Sciatic nerve (tissue), 2 donors: Measurements from ENCODE around the gene ARMC9. TPM values are rescaled to one million over a fixed set of nuclear protein-coding genes. Genes with fewer than 3 reads are reported as not detected.
A peak's percentile ranks its signal among the peaks of the same experiment; 100 is the strongest.
"Not testable (repeated sequence)": the region's sequence is repeated elsewhere in the genome, so short reads cannot be mapped to it uniquely, and the experiment has no call there.

Source experiments
- ATAC-seq: fragments of 200-7000 bp; cut with Tn5 transposase; one replicate; pipeline ENCODE4 v1.9.1; 2020; ENCODE audit warnings: mild to moderate bottlenecking, moderate library complexity
- DNase-seq: peaks from one replicate; pipeline ENCODE4 v3.0.0-alpha.2; 2020; ENCODE audit warnings: low spot score
- intact Hi-C: fragments of 100-400 bp; cut with DNase I; formaldehyde crosslinking; loops from one replicate; pipeline ENCODE4 v1.14.2; 2022
- total RNA-seq: library from RNA; stranded (reverse); fragmentation: NEBNext Ultra II Directional; extraction: Animal tissue kit (Norgen Biotek cat#: 25700); gene quantifications from one replicate; pipeline ENCODE4 v1.2.1, GENCODE V29; 2021
- donor health status: DM: no; HTN: no; CAD: no.
- donor health status: DM: no; HTN: no; CAD: no.

ARMC9 gene
- total RNA-seq, 1 donor from 2014 or later = 15.4 TPM

DNA sequence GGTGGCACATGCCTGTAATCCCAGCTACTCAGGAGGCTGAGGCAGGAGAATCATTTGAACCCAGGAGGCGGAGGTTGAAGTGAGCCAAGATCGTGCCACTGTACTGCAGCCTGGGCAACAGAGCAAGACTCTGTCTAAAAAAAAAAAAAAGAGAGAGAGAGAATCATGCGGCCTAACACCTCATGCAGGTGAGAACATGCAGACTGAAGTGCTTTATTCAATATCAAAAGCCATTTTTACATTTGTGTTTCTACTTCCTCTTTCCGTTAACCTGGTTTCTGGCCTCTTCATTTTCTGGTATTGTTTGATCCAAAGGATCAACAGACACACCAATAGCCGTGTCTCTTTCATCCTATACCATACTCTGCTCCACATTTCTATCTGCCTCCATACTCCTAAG is 19.6 kb upstream of the ARMC9 start:
- DNase-seq, ATAC-seq, intact Hi-C loops: not testable (repeated sequence)

DNA sequence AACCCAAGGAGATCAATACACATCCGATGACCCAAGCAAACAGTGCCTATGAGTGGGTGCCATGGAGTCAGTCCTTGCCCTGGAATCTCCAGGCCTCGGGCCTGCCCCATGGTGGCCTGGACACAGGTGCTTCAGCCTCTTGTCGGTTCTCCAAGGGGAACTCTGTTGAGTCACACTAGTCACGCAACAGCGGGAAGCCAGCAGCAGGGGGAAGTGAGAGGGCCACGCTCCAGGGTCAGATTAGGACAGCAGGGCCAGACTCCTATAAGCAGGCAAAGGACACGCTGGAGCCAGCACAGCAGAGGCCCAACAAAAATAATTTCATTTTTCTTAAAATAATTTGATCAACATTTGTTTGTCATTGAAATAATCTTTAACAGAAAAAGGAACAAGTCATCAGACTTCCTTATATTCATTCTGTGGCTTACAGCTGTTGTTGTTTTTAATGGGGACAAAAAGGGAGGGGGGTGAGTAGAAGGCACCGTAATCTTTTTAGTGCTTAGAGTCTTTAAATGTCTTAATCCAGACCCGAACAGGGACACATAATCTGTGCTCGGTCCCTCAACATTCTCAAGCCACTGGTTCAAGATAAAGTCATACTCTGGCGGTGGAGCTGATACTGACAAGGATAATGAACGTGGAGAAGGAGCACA is 16.4 kb upstream of the ARMC9 start:
- ATAC-seq = peak; percentile 79
- no peak for DNase-seq
- intact Hi-C loops = no loop called here

DNA sequence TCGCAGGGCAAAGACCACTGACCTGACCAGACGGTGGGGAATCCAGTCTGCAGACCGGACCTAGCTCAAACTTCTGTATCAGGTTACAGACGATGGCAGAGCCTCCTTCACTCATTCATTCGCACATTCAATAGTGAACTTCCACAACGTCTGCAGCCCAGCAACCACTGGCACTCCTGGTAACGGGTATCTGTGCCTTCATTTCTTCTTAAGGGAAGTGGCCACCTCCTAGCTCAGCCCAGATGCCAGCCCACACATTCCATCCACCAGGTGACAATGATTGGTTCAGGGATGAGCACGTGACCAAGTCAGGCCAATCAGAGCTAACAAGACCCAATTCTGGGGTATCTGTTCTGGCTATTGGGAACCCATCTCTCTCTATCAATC is 15.9 kb upstream of the ARMC9 start:
- no peak for DNase-seq

DNA sequence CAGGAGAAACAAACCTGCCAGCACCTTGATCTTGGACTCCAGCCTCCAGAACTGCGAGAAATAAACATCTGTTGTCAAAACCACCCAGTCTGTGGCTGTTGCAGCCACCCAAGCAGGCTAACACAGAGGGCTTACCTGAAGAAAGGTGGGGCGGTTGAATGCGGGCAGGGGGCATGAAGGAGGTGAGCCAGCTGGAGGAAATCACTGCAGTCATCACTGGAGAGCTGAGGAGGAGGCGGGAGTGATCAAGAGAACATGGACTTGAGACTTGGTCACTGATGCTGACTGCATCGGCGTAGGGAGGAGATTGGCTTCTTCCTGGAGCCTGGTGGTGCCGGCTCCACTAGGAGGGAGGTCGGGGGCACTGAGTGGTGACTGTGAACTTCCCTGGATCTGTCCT is 14.6 kb upstream of the ARMC9 start:
- ATAC-seq (no peak), DNase-seq (no peak)
- intact Hi-C loops = no loop called here

More for the DNA sequence above, 15.9 kb upstream of the ARMC9 start:
- no peak for ATAC-seq
- intact Hi-C loops = no loop called here

DNA sequence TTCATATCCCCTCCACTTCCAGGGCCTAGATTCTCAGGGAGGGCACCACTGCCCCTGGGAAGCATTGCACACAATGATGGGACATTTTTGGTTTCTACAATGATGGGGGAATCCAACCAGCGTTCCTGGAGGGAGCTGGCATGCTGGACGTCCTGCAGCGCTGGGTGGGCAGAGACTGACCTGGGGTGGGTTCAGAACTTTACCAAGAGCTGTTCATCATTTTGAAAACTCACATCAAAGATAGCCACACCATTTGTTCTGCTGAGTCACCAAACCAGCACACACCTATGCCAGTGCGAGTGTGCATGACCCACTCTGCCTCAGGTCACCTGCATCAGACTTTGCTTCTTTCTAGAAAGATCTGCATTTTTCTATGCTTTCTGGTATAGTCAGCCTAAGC is 14.1 kb upstream of the ARMC9 start:
- intact Hi-C loops = no loop called here
- no peak for ATAC-seq
- DNase-seq = no peak

DNA sequence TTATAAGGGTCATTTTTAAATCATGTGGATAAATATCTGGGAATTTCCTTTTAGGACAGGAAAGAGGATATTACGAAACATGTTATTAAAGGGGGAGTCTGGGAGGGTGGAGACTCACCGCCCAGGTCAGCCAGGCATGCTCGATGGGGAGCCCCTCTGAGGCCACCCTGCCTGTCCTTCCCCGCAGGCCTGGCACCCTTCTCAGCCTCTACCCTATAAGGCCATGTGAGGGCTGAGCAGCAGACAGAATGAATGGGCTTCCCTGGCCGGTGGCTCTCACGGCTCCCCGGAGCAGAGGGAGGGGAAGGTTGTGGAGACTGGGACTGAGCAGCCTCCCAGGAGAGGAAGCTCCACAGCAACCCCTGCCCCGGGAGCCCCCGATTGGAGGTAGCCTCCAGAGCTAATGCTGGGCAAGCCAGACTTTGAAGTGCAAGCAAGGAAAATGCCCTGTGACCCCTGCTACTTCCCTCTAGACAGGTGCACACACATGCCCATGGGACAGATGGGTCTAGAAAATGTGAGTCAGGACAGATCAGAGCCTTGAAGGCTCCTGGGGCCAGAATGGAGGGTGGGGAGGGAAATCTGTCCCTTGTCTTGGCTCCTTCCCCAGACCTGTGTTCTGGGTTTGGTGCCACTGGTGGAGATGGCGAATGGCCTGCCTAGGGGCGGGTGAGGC is 13.2 kb upstream of the ARMC9 start:
- DNase-seq = no peak
- no peak for ATAC-seq
- intact Hi-C loops = no loop called here

DNA sequence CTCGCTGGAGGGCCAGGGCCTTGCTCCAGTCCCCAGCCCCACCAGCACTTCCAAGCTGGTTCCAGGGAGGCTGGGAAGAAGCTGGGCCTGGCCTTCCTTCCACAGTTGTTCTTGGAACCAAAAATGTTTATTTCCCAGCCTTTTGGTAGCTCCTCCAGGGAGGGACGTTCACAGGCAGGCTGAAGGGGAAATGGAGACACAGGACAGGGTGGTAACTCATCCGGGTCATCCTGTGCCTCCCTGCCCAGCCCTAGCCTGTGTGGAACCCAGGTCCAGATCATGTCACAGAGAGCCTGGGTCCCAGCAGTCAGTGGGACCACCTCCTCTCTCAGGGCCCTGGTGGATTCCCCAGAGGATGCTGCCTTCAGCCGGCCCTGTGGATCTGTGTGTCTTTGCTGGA is 12.5 kb upstream of the ARMC9 start:
- DNase-seq = no peak
- intact Hi-C loops = no loop called here
- ATAC-seq = no peak

DNA sequence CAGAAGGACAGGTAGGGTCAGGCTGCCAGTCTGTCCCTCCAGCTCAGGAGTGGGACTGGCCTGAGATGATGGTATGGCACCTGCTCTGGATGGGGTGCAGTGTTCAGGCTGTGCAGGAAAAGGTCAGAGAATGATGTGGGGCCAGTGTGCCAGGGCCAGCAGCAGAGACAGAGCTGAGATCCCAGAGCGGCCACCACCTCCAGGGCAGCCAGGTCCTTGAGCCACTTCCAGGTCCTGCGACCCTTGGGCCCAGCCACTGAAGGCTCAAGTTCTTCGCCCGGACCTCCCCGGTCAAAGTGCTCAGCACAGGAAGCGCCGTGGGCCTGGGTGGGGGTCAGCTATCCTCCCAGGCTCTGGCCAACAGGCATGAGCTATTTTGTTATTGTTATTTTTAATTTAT is 12.1 kb upstream of the ARMC9 start:
- intact Hi-C loops = no loop called here

DNA sequence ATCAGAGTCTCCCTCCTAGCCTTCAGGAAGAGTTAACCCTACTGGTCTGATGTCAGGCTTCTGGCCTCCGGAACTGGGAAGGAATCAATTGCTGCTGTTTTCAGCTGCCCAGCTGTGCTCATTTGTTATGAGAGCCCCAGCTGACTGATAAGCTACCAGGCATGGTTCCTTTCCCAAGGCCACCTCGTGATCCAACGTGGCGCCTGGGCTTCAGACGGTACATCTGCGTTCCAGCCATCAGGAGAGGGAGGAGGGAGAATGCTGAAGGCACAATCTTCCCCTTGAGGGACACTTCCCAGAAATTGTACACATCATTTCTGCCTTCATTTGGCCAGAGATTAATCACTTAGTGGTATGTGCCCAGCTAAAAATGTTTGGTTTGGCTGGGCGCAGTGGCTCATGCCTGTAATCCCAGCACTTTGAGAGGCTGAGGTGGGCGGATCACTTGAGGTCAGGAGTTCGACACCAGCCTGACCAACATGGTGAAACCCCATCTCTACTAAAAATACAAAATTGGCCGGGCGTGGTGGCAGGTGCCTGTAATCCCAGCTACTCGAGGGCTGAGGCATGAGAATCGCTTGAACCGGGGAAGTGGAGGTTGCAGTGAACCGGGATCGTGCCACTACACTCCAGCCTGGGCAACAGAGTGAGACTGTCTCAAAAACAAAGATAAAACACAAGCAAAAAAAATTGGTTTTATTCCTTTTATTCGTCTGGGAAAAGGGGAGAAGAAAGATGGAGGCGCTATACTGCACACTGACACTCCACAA is 10.5 kb upstream of the ARMC9 start:
- ATAC-seq = peak; percentile 23
- DNase-seq = no peak
- intact Hi-C loops = no loop called here

More for the DNA sequence above, 12.1 kb upstream of the ARMC9 start:
- no peak for DNase-seq
- ATAC-seq = no peak

DNA sequence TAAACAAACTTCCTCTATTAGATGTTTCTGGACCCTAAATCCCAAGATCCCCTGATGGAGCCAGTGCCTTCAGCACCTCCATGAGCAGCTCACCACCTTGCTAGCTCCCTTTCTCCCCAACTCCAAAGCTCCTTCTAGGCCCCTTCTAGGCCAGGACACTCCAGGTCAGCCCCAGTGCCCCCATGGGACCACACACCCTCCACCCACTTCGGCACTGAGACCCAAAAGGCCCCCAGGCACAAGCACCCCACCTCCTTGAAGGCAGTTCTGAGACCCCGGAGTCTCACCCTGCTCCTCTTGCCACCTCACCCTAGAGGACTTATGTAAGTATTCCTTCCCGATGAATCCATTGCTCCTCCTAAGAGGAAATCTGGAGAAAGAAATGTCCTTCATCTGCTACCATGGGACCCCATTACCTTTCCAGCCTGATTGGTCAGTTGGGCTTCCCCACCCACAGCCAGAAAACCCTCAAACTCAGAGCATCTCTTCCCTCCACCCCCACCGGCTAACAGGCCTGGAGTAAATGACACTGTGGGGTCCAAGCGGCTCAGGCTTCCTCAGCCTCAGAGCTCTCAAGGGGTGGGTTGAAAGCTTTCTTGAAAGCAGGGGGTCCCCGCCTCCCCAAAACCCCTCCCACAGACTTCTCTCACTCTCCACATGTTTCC is 9.8 kb upstream of the ARMC9 start:
- intact Hi-C loops = no loop called here
- DNase-seq (no peak), ATAC-seq (no peak)

DNA sequence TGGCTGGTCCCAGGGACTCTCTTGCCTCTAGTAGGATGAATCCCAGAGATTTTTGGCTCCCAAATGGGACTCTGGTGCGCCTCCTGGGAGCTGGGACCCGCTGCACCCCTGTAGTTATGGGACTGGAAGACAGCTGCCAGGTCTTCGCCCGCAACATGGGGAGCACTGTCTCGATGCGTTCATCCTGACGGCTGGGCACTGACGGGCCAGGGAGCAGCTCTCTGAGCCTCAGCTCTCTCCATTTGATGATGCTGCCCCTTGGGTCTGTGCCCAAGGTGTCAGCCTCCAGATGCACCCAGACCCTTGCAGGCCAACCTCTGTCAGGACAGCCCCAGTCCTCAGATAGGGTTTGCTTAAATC is 9.3 kb upstream of the ARMC9 start:
- DNase-seq (no peak), ATAC-seq (no peak)
- intact Hi-C loops = no loop called here

DNA sequence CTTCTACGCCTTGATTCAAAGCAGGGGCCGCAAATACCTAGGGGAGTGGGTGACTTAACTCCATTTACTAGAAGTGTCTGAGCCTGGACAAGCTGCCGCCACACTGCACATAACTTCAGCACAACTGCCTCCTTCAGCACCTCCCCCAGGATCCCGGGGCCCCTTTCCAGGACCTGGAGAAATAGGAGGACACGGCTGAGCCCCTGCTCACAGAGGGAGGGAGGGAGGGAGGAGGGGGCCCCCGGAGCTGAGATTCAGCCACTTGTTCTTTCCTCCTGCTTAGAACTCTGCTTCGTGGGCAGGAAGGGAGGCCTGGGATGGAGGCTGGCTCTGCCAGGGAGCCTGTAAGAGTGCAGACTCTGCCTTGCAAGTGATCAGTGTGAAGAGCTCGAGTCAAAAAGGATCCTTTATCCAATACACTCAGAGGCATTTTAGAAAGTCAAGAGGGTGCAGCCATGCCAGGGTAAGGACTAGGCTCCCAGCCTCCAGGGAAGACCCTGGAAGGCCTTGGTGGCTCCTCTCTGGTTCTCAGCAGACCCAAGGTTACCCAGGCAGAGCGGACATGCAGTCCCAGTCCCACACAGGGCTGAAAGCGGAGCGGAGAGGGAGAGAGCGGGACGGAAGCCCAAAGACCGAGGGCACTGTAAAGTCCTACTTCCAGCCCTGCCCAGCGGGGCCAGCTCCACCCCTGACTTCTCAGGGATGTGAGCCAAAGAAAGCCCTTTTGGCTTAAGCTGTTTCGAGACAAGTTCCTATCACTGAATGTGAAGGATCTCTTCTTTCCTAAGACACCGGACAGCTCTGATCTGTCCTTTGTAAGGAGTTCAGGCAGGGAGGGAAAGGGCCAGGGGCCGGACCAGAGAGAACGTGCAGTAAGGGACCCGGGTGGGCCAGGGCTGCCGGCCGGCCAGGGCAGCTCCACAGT is 8.6 kb upstream of the ARMC9 start:
- intact Hi-C loops = no loop called here
- DNase-seq (no peak), ATAC-seq (peak; percentile 71)

DNA sequence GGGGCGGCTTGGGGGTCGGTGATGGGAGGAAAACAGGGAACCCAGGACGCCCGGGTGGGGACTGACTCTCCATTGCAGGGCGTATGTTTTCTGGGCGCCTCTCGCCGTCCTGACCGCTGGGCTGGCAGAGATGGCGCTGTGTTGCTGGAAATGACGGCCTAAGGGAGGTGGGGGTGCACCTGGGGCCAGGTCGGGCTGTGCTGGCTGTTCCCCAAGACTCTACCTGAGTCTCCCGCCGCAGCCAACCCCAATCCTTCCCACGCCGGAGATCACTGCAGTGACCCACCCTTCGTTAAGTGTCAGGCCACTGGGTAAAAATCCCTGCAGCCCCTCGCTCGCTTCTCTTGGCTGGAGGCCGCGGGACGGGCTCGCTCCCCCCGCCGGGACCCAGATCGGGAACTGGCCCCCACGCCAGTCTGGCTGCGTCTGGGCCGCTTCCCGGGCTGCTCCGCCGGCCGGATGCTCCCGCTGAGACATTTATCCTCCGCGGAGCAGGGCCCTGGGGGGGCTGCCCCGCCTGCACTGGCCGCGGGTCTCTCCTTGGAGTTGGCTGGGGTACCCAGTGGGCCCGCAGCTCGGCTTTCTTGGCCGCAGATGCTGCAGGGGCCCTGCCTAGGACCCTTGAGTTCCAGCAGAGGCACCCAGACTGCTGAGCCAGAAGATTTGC is 7.8 kb upstream of the ARMC9 start:
- DNase-seq (peak; percentile 78), ATAC-seq (peak; percentile 72)
- intact Hi-C loops = no loop called here

DNA sequence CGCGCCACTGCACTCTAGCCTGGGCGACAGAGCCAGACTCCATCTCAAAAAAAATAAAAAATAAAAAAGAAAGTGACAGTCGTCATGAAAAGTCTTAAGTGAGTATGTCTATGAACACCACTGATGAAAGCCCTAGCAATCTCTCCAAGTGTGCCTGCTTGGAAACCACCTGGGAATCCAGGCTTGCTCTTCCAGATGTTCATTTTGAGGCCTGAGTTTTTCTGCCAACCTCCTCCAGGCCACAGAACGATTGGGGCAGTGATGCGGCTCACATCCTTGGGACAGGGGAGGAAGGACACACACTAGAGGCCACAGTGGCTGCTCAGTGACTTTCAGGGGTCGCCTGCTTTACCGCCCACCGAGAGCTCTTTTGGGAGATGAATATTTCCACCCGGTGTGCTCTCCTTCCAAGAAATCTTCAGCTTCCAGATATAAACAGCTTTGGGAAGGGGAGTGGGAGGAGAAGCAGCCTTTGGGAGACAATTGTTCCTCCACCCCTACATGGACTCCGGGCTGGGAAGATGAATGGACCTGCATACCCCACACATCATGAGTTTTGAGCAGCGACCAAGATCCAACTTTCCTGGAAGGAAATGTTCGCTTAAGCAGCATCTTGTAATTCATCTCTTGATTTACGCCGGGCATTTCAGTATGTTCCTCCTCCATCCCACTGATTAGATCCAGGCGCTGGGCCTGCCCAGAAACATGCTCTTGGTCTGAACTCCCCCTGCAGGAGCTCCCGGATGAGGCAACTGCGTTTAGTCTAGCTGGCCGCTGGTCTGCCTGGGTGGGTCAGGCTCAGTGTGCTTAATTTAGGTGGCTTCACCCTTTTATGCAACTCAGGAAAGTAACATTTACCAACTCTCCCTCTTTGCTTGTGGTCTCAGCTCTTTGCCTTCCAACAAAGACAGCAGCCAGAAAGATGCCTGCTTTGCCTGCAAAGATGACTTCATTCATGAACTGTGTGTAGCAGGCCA is 6.2 kb upstream of the ARMC9 start:
- ATAC-seq (peak; percentile 85), DNase-seq (peak; percentile 90)

DNA sequence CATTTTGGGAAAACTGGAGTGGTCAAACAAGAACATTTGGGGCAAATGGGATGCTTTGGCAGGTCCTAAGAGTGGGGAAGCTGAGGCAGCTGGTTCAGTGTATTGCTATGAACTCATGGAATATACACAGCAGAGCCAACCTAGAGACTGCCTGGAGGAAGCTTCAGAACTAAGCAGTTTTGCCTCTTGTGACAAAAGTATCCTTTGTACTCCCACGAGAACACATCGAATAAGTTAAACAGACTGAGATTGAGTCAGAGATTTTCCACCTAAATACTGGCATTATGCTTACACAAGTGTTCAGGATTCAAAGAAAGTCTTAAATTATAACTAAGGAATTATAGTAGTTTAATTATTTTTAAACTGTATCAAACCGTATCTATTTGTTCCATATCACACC is 5.2 kb upstream of the ARMC9 start:
- ATAC-seq (no peak), DNase-seq (no peak)
- intact Hi-C loops = no loop called here

More for the DNA sequence above, 6.2 kb upstream of the ARMC9 start:
- intact Hi-C loops = no loop called here

DNA sequence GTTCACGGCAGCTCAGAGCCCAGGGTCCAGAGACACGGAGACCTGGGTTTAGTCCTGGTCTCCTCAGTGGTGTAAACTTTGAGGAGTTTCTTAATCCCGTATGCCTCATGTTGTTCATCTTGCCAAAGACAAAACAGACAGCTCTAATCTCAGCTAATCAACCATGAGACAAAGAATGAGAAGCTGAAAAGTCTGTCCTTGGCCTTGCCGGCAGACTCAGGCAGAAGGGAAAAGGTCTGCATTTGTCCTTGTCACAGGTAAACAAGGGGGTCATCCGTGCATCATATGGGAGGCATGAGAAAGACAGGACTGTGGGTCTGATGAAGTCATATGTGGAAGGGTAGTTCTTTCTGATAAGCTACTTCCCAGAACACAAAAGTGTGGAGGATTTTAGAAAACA is 1.8 kb upstream of the ARMC9 start:
- intact Hi-C loops = no loop called here
- DNase-seq (no peak), ATAC-seq (no peak)

DNA sequence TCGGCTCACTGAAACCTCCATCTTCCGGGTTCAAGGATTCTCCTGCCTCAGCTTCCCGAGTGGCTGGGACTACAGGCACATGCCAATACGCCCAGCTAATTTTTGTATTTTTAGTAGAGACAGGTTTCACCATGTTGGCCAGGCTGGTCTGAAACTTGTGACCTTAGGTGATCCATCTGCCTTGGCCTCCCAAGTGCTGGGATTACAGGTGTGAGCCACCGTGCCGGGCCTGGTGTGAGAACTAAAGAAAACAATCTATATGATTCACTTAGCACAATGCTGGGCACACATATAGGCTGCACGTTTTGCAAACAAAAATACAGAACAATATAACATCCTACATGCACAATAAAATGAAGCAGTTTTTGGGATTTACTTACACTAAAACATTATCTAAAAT is 1.2 kb upstream of the ARMC9 start:
- ATAC-seq, DNase-seq, intact Hi-C loops: not testable (repeated sequence)
